Measurements from ENCODE around the gene RPS5.
A peak's percentile ranks its signal among the peaks of the same experiment; 100 is the strongest.
"Not testable (repeated sequence)": the region's sequence is repeated elsewhere in the genome, so short reads cannot be mapped to it uniquely, and the experiment has no call there.

RPS5 gene

GRCh38 chr19:58356766-58357480, 30.1 kb upstream of the RPS5 start:
- DNase-seq (ENCODE audit: low read depth in 1 of 2, low spot score in 1 of 2): no peak

GRCh38 chr19:58357481-58358145, 29.5 kb upstream of the RPS5 start:
- no peak for DNase-seq (ENCODE audit: low read depth in 1 of 2, low spot score in 1 of 2)

- peak in 1 of 2 donors; percentile 30 for DNase-seq (ENCODE audit: low read depth in 1 of 2, low spot score in 1 of 2)
Observed at GRCh38 chr19:58361900-58362271, 25.2 kb upstream of the RPS5 start.

- DNase-seq (ENCODE audit: low read depth in 1 of 2, low spot score in 1 of 2): peak; percentile 95
Observed at GRCh38 chr19:58362272-58362994, 24.6 kb upstream of the RPS5 start, which contains the start of gene ZNF497. TSS of gene ZNF497 (minus strand) at chr19:58362751. CDS start at chr19:58357635, 5,116 bp downstream.

GRCh38 chr19:58364146-58364545, 22.9 kb upstream of the RPS5 start:
- DNase-seq (ENCODE audit: low read depth in 1 of 2, low spot score in 1 of 2): no peak

- DNase-seq (ENCODE audit: low read depth in 1 of 2, low spot score in 1 of 2): no peak
Observed at GRCh38 chr19:58366585-58367430, 20.3 kb upstream of the RPS5 start.

GRCh38 chr19:58367698-58368454, 19.2 kb upstream of the RPS5 start:
- no peak for DNase-seq (ENCODE audit: low read depth in 1 of 2, low spot score in 1 of 2)

- DNase-seq (ENCODE audit: low read depth in 1 of 2, low spot score in 1 of 2): no peak
Observed at GRCh38 chr19:58368561-58369360, 18.3 kb upstream of the RPS5 start.

- DNase-seq (ENCODE audit: low read depth in 1 of 2, low spot score in 1 of 2): no peak
Observed at GRCh38 chr19:58372311-58373133, 14.5 kb upstream of the RPS5 start.

- no peak for DNase-seq (ENCODE audit: low read depth in 1 of 2, low spot score in 1 of 2)
Observed at GRCh38 chr19:58374200-58374599, 12.9 kb upstream of the RPS5 start.

GRCh38 chr19:58376724-58377123, 10.3 kb upstream of the RPS5 start:
- DNase-seq (ENCODE audit: low read depth in 1 of 2, low spot score in 1 of 2): not testable (repeated sequence)

- DNase-seq (ENCODE audit: low read depth in 1 of 2, low spot score in 1 of 2): no peak
Observed at GRCh38 chr19:58379246-58379645, 7.8 kb upstream of the RPS5 start.

GRCh38 chr19:58380037-58380661, 6.9 kb upstream of the RPS5 start:
- DNase-seq (ENCODE audit: low read depth in 1 of 2, low spot score in 1 of 2): no peak

- peak; percentile 90 to 96 for DNase-seq (ENCODE audit: low read depth in 1 of 2, low spot score in 1 of 2)
Observed at GRCh38 chr19:58380662-58381459, 6.2 kb upstream of the RPS5 start, which contains the start of gene ZNF837. TSS of gene ZNF837 (minus strand) at chr19:58381030. CDS start at chr19:58369332, 11,698 bp downstream.

- no peak for DNase-seq (ENCODE audit: low read depth in 1 of 2, low spot score in 1 of 2)
Observed at GRCh38 chr19:58381460-58382212, 5.4 kb upstream of the RPS5 start.

GRCh38 chr19:58382997-58383603, 4.0 kb upstream of the RPS5 start:
- DNase-seq (ENCODE audit: low read depth in 1 of 2, low spot score in 1 of 2): no peak

All from stimulated activated CD4-positive, alpha-beta T cell treated with anti-CD3 and anti-CD28 coated beads, Interleukin-15, amount 100 ng/mL, for 1 hour (primary cell).